ENCODE data around the gene PEX11A.
A peak's percentile ranks its signal among the peaks of the same experiment; 100 is the strongest.

Gene PEX11A

DNA sequence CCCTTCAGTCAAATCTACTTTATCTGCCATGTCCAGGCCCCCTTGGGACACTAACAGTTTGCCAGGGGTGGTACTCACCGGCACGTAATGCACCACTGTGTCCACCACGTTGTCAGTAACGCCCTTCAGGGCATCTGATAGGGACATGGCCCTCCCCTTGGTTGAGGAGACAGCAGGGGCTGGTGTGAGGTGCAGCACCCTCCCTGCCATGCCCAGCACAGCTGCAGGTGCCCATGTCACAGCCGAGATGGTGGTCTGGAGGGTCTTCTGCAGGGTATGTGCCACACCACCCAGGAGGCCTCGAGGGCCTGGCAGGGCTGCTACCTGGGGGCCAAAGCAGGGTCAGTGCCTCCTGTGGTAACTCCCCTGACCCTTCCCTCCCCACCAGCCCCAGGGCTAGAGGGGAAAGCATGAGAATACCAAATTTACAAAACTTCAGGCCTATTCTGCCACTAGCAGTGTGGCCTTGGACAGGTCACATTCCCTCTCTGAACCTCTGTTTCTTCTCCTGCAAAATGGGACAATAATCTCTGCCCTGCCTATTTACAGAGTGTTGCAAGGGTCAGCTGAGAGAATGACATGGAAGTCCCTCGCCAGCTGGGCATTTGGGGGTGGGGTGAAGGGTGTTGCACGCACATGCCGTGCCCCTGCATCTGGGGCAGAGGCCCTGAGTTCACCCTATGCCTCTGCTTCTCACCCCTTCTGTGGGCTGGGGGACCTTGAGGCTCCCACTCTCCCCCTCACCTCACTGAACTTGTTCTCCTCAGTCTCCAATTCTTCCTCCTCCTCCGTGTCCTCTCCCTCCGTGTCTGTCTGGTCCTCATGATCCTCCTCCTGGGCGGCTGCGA, 23.5 kb downstream of the PEX11A start:
- no peak for DNase-seq (ENCODE audit: low read depth)
- in situ Hi-C loops (cut with HindIII; ENCODE audit: low sequenced_read_pairs): no loop called here
- no peak overlapping the region for H3K4me3 ChIP-seq (ENCODE audit: low read depth, low read length)
- TF ChIP-seq CTCF (IDR thresholded peaks at IDR 0.05; ENCODE audit: low read depth, low read length, missing control alignments): no peak

DNA sequence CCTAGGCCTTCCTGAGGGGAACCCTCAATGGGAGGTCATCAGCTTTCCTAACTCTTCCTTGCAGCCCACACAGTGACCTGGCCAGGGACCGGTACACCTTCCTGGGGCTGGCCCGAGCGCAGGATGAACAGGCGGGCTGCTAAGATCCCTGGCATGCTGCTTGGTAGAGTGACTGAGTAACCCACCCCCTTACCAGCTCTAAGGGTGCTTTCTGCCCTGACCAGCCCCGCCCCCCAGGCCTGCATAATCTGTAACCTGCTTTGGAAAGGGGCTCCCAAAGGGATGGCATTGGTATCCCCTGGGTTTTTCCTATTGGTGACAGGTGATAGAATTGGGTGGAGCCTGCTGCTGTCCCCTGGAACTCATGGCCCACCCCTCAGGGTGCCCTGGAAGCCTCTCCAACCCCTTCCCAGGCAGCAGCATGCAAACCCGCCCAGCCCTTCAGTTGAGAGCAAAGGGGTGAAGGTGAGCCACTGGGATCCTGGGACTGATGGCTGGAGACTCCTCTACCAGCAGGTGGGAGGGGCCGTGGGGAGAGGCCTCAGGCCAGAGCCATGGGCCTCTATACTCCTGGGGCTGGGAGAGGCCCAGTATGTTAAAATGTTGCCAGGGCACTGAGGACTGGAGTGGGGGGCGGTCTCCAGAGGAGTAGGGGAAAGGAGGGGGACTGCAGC, 24.2 kb downstream of the PEX11A start:
- no peak for DNase-seq (ENCODE audit: low read depth)
- H3K4me3 ChIP-seq (ENCODE audit: low read depth, low read length): no peak overlapping the region
- in situ Hi-C loops (cut with HindIII; ENCODE audit: low sequenced_read_pairs): no loop called here

GRCh38 chr15:89665449-89666181, 24.9 kb downstream of the PEX11A start:
- in situ Hi-C loops (cut with HindIII; ENCODE audit: low sequenced_read_pairs): no loop called here
- TF ChIP-seq CTCF (IDR thresholded peaks at IDR 0.05; ENCODE audit: low read depth, low read length, missing control alignments): no peak
- DNase-seq (ENCODE audit: low read depth): no peak
- peak overlapping the region; percentile 25 for H3K4me3 ChIP-seq (ENCODE audit: low read depth, low read length)

More for the DNA sequence above, 24.2 kb downstream of the PEX11A start:
- no peak for TF ChIP-seq CTCF (IDR thresholded peaks at IDR 0.05; ENCODE audit: low read depth, low read length, missing control alignments)

GRCh38 chr15:89664441-89665350, 25.9 kb downstream of the PEX11A start:
- no peak for TF ChIP-seq CTCF (IDR thresholded peaks at IDR 0.05; ENCODE audit: low read depth, low read length, missing control alignments)
- in situ Hi-C loops (cut with HindIII; ENCODE audit: low sequenced_read_pairs): no loop called here
- DNase-seq (ENCODE audit: low read depth): no peak
- H3K4me3 ChIP-seq (ENCODE audit: low read depth, low read length): no peak overlapping the region

DNA sequence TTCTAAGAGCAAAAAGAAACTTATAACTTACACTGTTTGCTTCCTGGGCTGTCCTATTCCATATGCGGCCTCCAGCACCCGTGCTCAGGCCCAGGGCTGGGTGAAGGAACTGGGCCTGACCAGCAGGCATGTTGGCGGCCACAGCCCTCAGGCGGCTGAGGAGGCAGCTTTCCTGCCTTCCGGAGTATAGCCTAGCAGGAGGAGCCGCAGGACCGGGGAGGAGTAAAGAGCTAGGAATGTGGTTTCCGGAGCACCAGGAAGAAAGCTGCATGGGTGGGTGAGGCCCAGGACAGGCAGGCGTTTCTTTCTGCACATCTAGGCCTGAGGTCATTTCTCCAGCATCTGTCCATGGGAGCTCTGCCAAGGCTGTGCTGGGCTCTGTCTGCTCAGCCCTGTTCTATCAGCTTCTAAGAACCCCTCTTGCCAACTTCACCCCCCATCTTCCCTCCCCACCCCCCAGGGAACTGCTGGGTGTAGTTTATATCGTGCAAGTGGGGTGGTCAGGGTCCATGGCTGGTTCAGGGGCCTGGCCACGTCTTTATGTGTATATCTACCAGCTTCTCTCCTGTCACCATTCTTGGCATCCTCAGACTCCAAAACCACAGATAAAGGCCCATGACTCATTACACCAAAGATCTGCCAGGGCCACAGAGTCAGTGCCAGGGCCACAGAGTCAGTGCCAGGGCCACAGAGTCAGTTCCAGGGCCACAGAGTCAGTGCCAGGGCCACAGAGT, 27.5 kb downstream of the PEX11A start:
- no peak overlapping the region for H3K4me3 ChIP-seq (ENCODE audit: low read depth, low read length)
- peak; percentile 46 for DNase-seq (ENCODE audit: low read depth)
- in situ Hi-C loops (cut with HindIII; ENCODE audit: low sequenced_read_pairs): no loop called here
- no peak for TF ChIP-seq CTCF (IDR thresholded peaks at IDR 0.05; ENCODE audit: low read depth, low read length, missing control alignments)

Data from astrocyte of the cerebellum (primary cell).